Measurements from ENCODE around the gene AKAP10. TPM values are rescaled to one million over a fixed set of nuclear protein-coding genes. Genes with fewer than 3 reads are reported as not detected.

Gene AKAP10
- total RNA-seq, 1 donor from 2014 or later: 27.1 TPM

GRCh38 chr17:19939993-19940721, 37.5 kb downstream of the AKAP10 start:
- DNase-seq (ENCODE audit: low read depth, low spot score): no peak
- no peak overlapping the region for H3K4me3 Mint-ChIP-seq
- H3K9me3 Mint-ChIP-seq: no peaks in the 10 kb centered on the region
- H3K36me3 Mint-ChIP-seq (ENCODE audit: low read depth): peaks cover 14% of the 10 kb centered on the region
- no peak for TF ChIP-seq CTCF (conservative IDR thresholded peaks at IDR 0.05)
- no peak overlapping the region for H3K27ac Mint-ChIP-seq (ENCODE audit: unreplicated experiment)
- no peaks in the 10 kb centered on the region for H3K27me3 Mint-ChIP-seq (ENCODE audit: low read depth)
- H3K4me1 Mint-ChIP-seq: peaks cover 5% of the 10 kb centered on the region

- Mint-ChIP-seq H3K9me3 (no peaks in the 10 kb centered on the region), H3K4me1 (peaks cover 5% of the 10 kb centered on the region), H3K36me3 (ENCODE audit: low read depth) (peaks cover 9% of the 10 kb centered on the region), H3K27ac (ENCODE audit: unreplicated experiment) (no peak overlapping the region), H3K27me3 (ENCODE audit: low read depth) (no peaks in the 10 kb centered on the region), H3K4me3 (no peak overlapping the region)
- no peak for DNase-seq (ENCODE audit: low read depth, low spot score)
- TF ChIP-seq CTCF (conservative IDR thresholded peaks at IDR 0.05): no peak
Observed at GRCh38 chr17:19938736-19939135, 38.9 kb downstream of the AKAP10 start.

- peaks cover 5% of the 10 kb centered on the region for H3K4me1 Mint-ChIP-seq
- H3K27me3 Mint-ChIP-seq (ENCODE audit: low read depth): no peaks in the 10 kb centered on the region
- no peak overlapping the region for H3K27ac Mint-ChIP-seq (ENCODE audit: unreplicated experiment)
- DNase-seq (ENCODE audit: low read depth, low spot score): no peak
- H3K9me3 Mint-ChIP-seq: no peaks in the 10 kb centered on the region
- H3K36me3 Mint-ChIP-seq (ENCODE audit: low read depth): peaks cover 9% of the 10 kb centered on the region
- H3K4me3 Mint-ChIP-seq: no peak overlapping the region
- TF ChIP-seq CTCF (conservative IDR thresholded peaks at IDR 0.05): no peak
Observed at GRCh38 chr17:19937522-19937921, 40.1 kb downstream of the AKAP10 start.

- Mint-ChIP-seq H3K4me3 (no peak overlapping the region), H3K36me3 (ENCODE audit: low read depth) (peaks cover 7% of the 10 kb centered on the region), H3K9me3 (no peaks in the 10 kb centered on the region), H3K4me1 (peaks cover 5% of the 10 kb centered on the region), H3K27me3 (ENCODE audit: low read depth) (no peaks in the 10 kb centered on the region), H3K27ac (ENCODE audit: unreplicated experiment) (no peak overlapping the region)
- no peak for TF ChIP-seq CTCF (conservative IDR thresholded peaks at IDR 0.05)
- no peak for DNase-seq (ENCODE audit: low read depth, low spot score)
Observed at GRCh38 chr17:19935169-19935568, 42.5 kb downstream of the AKAP10 start.

- Mint-ChIP-seq H3K4me3 (no peak overlapping the region), H3K9me3 (no peaks in the 10 kb centered on the region), H3K4me1 (no peaks in the 10 kb centered on the region), H3K27me3 (ENCODE audit: low read depth) (no peaks in the 10 kb centered on the region), H3K27ac (ENCODE audit: unreplicated experiment) (no peak overlapping the region), H3K36me3 (ENCODE audit: low read depth) (peaks cover 7% of the 10 kb centered on the region)
- DNase-seq (ENCODE audit: low read depth, low spot score): no peak
- TF ChIP-seq CTCF (conservative IDR thresholded peaks at IDR 0.05): no peak
Observed at GRCh38 chr17:19933628-19934027, 44.0 kb downstream of the AKAP10 start.

Measured in neural crest cell (in vitro differentiated cells).